K562 (cell line): ENCODE data around the gene CCSER2. TPM values are rescaled to one million over a fixed set of nuclear protein-coding genes. Genes with fewer than 3 reads are reported as not detected.
A peak's percentile ranks its signal among the peaks of the same experiment; 100 is the strongest.

Experiments
- ARID2 ChIP-seq: fragments of 450-650 bp; IDR thresholded peaks from 2 replicates; pipeline ENCODE4 v1.6.1; 2017; ENCODE audit warnings: antibody characterized with exemption, mild to moderate bottlenecking
- ARNT ChIP-seq, 2 experiments: fragments of 450-650 bp; IDR thresholded peaks; 2 replicates each; pipeline ENCODE4 v1.6.1; 2016; ENCODE audit warnings: mild to moderate bottlenecking in 1 of 2
- CHD1 ChIP-seq: fragments of 200-600 bp; sonication (generic); IDR thresholded peaks from one replicate; pipeline ENCODE4 v1.6.1; 2012; ENCODE audit warnings: mild to moderate bottlenecking, moderate library complexity, low read length, inconsistent platforms
- CREM ChIP-seq: IDR thresholded peaks from 2 replicates; pipeline ENCODE4 v1.6.1; 2014; ENCODE audit warnings: antibody characterized with exemption, low read depth
- ETV1 ChIP-seq: fragments of 450-650 bp; conservative IDR thresholded peaks from 2 replicates; pipeline ENCODE4 v1.6.1; 2016; ENCODE audit warnings: missing genetic modification characterization, control low read depth, low read depth, missing compliant biosample characterization
- EZH2 ChIP-seq: IDR thresholded peaks from 2 replicates; pipeline ENCODE4 v1.6.1; 2012; ENCODE audit warnings: low read depth, mild to moderate bottlenecking, inconsistent platforms, low read length, borderline replicate concordance
- GMEB1 ChIP-seq: fragments of 250-450 bp; sonication (Bioruptor Pico); IDR thresholded peaks from 2 replicates; pipeline ENCODE4 v1.4.0; 2020; ENCODE audit warnings: mild to moderate bottlenecking
- KLF16 ChIP-seq: IDR thresholded peaks from 2 replicates; pipeline ENCODE4 v1.6.1; 2016; ENCODE audit warnings: antibody characterized with exemption
- MXI1 ChIP-seq: IDR thresholded peaks from 2 replicates; pipeline ENCODE4 v1.6.1; 2011; ENCODE audit warnings: low read depth, mild to moderate bottlenecking, improper control_type of control experiment, low read length
- NFIX ChIP-seq: fragments of 250-450 bp; sonication (Bioruptor Pico); IDR thresholded peaks from 2 replicates; pipeline ENCODE4 v1.4.0; 2020; ENCODE audit warnings: low read depth, mild to moderate bottlenecking, moderate library complexity
- NFYB ChIP-seq: IDR thresholded peaks from 2 replicates; pipeline ENCODE4 v1.6.1; 2011; ENCODE audit warnings: mild to moderate bottlenecking, moderate library complexity; ENCODE audit not compliant: insufficient read length; ENCODE audit errors: extremely low read depth
- NR3C1 ChIP-seq: sonication (generic); formaldehyde crosslinking; IDR thresholded peaks from 2 replicates; pipeline ENCODE4 v1.8.1; 2022; ENCODE audit warnings: missing genetic modification reagents
- TGIF2 ChIP-seq: sonication (generic); formaldehyde crosslinking; IDR thresholded peaks from 2 replicates; pipeline ENCODE4 v1.8.1; 2022; ENCODE audit warnings: mild to moderate bottlenecking, missing genetic modification reagents, moderate library complexity
- ZC3H4 ChIP-seq: sonication (generic); formaldehyde crosslinking; IDR thresholded peaks from 2 replicates; pipeline ENCODE4 v1.9.0; 2021; ENCODE audit warnings: missing genetic modification reagents, borderline replicate concordance
- ZNF212 ChIP-seq: fragments of 450-650 bp; formaldehyde crosslinking; IDR thresholded peaks from 2 replicates; pipeline ENCODE4 v1.4.0; 2020; ENCODE audit warnings: mild to moderate bottlenecking
- ZNF253 ChIP-seq: fragments of 250-450 bp; sonication (Bioruptor Pico); conservative IDR thresholded peaks from 2 replicates; pipeline ENCODE4 v1.6.1; 2021; ENCODE audit warnings: mild to moderate bottlenecking
- ZNF592 ChIP-seq: fragments of 450-650 bp; IDR thresholded peaks from 2 replicates; pipeline ENCODE4 v1.6.1; 2017; ENCODE audit warnings: antibody characterized with exemption, mild to moderate bottlenecking
- ZNF609 ChIP-seq: sonication (generic); formaldehyde crosslinking; IDR thresholded peaks from 2 replicates; pipeline ENCODE4 v1.8.1; 2023; ENCODE audit warnings: missing genetic modification reagents, mild to moderate bottlenecking, borderline replicate concordance
- polyA plus RNA-seq, 8 experiments: library from polyadenylated mRNA; depleted of rRNA in 4 of 8; stranded (reverse) in 5 of 8; unstranded in 3 of 8; fragments of >200 nt; fragmentation: Nextera tagmentation in 2 of 8; fragmentation: Illumina TruSeq in 1 of 8; extraction: Ambion mirVana in 2 of 8; extraction: Trizol in 1 of 8; gene quantifications; 2 replicates each; pipeline versions ENCODE4 v1.2.1 to v1.2.3, GENCODE V29; 2011 to 2014; ENCODE audit warnings: inconsistent platforms in 1 of 8, missing spikeins in 1 of 8
- total RNA-seq, 7 experiments: library from RNA; depleted of rRNA in 6 of 7; stranded (reverse); fragments of >200 nt in 6 of 7; fragmentation: Illumina TruSeq in 2 of 7; extraction: Trizol in 2 of 7; gene quantifications; 2 replicates each; pipeline versions ENCODE4 v1.2.1 to v1.2.3, GENCODE V29; 2011 to 2021; ENCODE audit warnings: low replicate concordance in 1 of 7

CCSER2 gene
- total and polyA plus RNA-seq, 9 of the 15 experiments (the other 6 are each of a cell fraction or from before 2014, with no cell fraction given): 2.7 to 15.1 (median 9.7) TPM

GRCh38 chr10:84352251-84352842 is 24.0 kb downstream of the CCSER2 start (continued):
- TF ChIP-seq CREM: peak; percentile 20; the same call in 1 of the 2 replicates
- no peak for TF ChIP-seq ZNF212 (CRISPR knock-in tag)
- no peak for TF ChIP-seq ZNF253 (CRISPR knock-in tag)
- no peak for TF ChIP-seq CHD1
- TF ChIP-seq MXI1: no peak
- TF ChIP-seq ETV1 (tag): no peak
- no peak for TF ChIP-seq TGIF2 (CRISPR knock-in tag)
- TF ChIP-seq NFYB: no peak
- peak; percentile 31; the same call in 1 of the 2 replicates for TF ChIP-seq ARID2
- no peak for TF ChIP-seq EZH2
- no peak for TF ChIP-seq NFIX (CRISPR knock-in tag)
- no peak for TF ChIP-seq ZNF609 (CRISPR knock-in tag)
- no peak for TF ChIP-seq ARNT (IDR thresholded peaks at IDR 0.05)
- no peak for TF ChIP-seq GMEB1 (CRISPR knock-in tag)
- TF ChIP-seq ZNF592: no peak
- 0 out of 2 replicates have a peak, but pooled peaks have one; percentile 36 for TF ChIP-seq KLF16
- TF ChIP-seq NR3C1 (CRISPR knock-in tag): no peak
- no peak for TF ChIP-seq ZC3H4 (CRISPR knock-in tag)
